Ishikawa (cell line): Measurements from ENCODE around the gene SV2B.

ENCODE experiments used
- CEBPB ChIP-seq: IDR thresholded peaks from 2 replicates; pipeline ENCODE4 v1.6.1; 2012
- CREB1 ChIP-seq: IDR thresholded peaks from 2 replicates; pipeline ENCODE4 v1.6.1; 2012; ENCODE audit warnings: low read depth
- EGR1 ChIP-seq: IDR thresholded peaks from 2 replicates; pipeline ENCODE4 v1.6.1; 2012
- EP300 ChIP-seq: IDR thresholded peaks from 2 replicates; pipeline ENCODE4 v1.6.1; 2012; ENCODE audit warnings: borderline replicate concordance
- FOXM1 ChIP-seq: IDR thresholded peaks from 2 replicates; pipeline ENCODE4 v1.6.1; 2012; ENCODE audit warnings: low read depth, borderline replicate concordance
- NFIC ChIP-seq: IDR thresholded peaks from 2 replicates; pipeline ENCODE4 v1.6.1; 2012
- RAD21 ChIP-seq: IDR thresholded peaks from 2 replicates; pipeline ENCODE4 v1.6.1; 2012; ENCODE audit warnings: low read depth
- TAF1 ChIP-seq: IDR thresholded peaks from 2 replicates; pipeline ENCODE4 v1.6.1; 2012; ENCODE audit warnings: low read depth, mild to moderate bottlenecking
- TCF12 ChIP-seq: IDR thresholded peaks from 2 replicates; pipeline ENCODE4 v1.6.1; 2012; ENCODE audit warnings: low read depth
- TEAD4 ChIP-seq: IDR thresholded peaks from 2 replicates; pipeline ENCODE4 v1.6.1; 2012
- YY1 ChIP-seq: IDR thresholded peaks from 2 replicates; pipeline ENCODE4 v1.6.1; 2012; ENCODE audit warnings: low read depth
- ZBTB7A ChIP-seq: IDR thresholded peaks from 2 replicates; pipeline ENCODE4 v1.6.1; 2012; ENCODE audit warnings: low read depth
- TF ChIP-seq, protein P1 (sequence below): IDR thresholded peaks from 2 replicates; pipeline ENCODE4 v1.6.1; 2012; ENCODE audit warnings: low read depth, mild to moderate bottlenecking
- TF ChIP-seq, protein P2 (sequence below): IDR thresholded peaks from 2 replicates; pipeline ENCODE4 v1.6.1; 2012
- TF ChIP-seq, protein P3 (sequence below): IDR thresholded peaks from 2 replicates; pipeline ENCODE4 v1.6.1; 2012

The SV2B gene

DNA sequence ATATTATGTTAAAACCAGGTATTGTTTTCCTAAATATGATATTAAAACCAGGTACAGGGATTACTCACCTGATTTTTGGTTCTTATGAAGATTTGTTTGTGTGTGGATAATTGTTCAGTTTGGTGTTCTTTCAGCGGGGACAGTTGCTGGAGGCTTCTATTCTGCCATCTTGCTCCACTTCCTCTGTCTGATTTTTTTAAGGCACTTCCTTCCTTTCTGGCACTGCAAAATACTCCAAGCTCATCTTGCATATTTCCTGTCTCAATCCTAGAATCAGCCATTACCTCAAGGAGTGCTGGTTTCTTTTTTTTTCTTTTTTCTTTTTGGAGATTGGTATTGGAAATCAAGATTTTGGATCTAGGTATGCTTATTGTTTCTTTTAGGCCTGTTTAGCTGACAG is 229.9 kb downstream of the SV2B start:
- TF ChIP-seq EGR1 (no peak), CEBPB (no peak), YY1 (no peak), CREB1 (no peak), TAF1 (no peak), ZBTB7A (no peak), FOXM1 (no peak), EP300 (no peak), TCF12 (no peak), RAD21 (no peak), NFIC (no peak), TEAD4 (no peak)
- TF ChIP-seq, protein P1, sequence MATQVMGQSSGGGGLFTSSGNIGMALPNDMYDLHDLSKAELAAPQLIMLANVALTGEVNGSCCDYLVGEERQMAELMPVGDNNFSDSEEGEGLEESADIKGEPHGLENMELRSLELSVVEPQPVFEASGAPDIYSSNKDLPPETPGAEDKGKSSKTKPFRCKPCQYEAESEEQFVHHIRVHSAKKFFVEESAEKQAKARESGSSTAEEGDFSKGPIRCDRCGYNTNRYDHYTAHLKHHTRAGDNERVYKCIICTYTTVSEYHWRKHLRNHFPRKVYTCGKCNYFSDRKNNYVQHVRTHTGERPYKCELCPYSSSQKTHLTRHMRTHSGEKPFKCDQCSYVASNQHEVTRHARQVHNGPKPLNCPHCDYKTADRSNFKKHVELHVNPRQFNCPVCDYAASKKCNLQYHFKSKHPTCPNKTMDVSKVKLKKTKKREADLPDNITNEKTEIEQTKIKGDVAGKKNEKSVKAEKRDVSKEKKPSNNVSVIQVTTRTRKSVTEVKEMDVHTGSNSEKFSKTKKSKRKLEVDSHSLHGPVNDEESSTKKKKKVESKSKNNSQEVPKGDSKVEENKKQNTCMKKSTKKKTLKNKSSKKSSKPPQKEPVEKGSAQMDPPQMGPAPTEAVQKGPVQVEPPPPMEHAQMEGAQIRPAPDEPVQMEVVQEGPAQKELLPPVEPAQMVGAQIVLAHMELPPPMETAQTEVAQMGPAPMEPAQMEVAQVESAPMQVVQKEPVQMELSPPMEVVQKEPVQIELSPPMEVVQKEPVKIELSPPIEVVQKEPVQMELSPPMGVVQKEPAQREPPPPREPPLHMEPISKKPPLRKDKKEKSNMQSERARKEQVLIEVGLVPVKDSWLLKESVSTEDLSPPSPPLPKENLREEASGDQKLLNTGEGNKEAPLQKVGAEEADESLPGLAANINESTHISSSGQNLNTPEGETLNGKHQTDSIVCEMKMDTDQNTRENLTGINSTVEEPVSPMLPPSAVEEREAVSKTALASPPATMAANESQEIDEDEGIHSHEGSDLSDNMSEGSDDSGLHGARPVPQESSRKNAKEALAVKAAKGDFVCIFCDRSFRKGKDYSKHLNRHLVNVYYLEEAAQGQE, result no peak
- TF ChIP-seq, protein P2, sequence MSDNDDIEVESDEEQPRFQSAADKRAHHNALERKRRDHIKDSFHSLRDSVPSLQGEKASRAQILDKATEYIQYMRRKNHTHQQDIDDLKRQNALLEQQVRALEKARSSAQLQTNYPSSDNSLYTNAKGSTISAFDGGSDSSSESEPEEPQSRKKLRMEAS, result no peak
- TF ChIP-seq, protein P3, sequence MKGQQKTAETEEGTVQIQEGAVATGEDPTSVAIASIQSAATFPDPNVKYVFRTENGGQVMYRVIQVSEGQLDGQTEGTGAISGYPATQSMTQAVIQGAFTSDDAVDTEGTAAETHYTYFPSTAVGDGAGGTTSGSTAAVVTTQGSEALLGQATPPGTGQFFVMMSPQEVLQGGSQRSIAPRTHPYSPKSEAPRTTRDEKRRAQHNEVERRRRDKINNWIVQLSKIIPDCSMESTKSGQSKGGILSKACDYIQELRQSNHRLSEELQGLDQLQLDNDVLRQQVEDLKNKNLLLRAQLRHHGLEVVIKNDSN, result no peak

DNA sequence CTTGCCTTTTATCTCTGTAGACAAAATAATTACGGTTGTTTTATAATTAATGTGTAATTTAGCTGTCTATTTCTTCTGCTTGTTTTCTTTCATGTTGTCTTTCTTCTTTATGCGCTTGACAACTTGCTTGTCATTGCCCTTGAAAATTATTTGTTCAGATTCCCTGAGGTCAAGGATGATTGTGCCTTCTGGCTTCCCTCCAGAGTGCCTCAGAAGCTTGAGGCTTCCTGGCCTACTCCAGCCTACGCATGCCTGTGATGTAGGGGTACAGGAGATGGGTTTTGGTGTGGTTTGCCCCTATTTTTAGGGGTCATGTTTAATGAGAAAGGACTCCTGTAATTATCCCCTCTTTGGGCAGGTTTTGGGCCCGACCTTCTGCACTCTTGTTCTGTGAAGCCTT is 231.5 kb downstream of the SV2B start:
- TF ChIP-seq, protein P3, result no peak
- TF ChIP-seq TAF1, result no peak
- no peak for TF ChIP-seq FOXM1
- TF ChIP-seq, protein P2, result no peak
- no peak for TF ChIP-seq ZBTB7A
- TF ChIP-seq TCF12, result no peak
- no peak for TF ChIP-seq CEBPB
- TF ChIP-seq EGR1, result no peak
- no peak for TF ChIP-seq TEAD4
- TF ChIP-seq, protein P1, result no peak
- no peak for TF ChIP-seq RAD21
- TF ChIP-seq NFIC, result no peak
- TF ChIP-seq EP300, result no peak

DNA sequence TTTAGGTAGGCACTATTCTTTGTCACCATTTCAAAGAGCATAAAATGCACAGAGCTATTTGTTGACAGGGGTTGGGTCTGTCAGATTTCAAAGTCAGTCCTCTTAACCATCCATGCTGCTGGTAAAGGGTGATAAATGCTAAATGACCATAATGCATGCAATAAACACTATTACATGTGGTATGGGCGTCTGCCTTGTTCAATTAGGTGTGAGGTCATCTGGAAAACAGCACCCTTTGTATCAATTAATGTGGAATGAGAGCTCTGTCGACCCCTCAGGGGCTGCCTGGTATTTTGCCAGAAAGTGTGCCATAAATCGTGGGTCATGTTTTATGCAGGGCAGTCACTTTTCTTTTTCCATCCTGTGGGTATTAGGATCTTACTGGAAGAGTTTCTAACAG is 235.6 kb downstream of the SV2B start:
- TF ChIP-seq FOXM1, result no peak
- TF ChIP-seq, protein P3, result no peak
- TF ChIP-seq YY1, result no peak
- no peak for TF ChIP-seq TAF1
- TF ChIP-seq EP300, result no peak
- no peak for TF ChIP-seq CREB1
- TF ChIP-seq RAD21, result no peak
- TF ChIP-seq, protein P2, result no peak
- TF ChIP-seq TEAD4, result no peak
- TF ChIP-seq ZBTB7A, result no peak
- no peak for TF ChIP-seq CEBPB
- no peak for TF ChIP-seq EGR1
- no peak for TF ChIP-seq NFIC
- TF ChIP-seq, protein P1, result no peak
- no peak for TF ChIP-seq TCF12

DNA sequence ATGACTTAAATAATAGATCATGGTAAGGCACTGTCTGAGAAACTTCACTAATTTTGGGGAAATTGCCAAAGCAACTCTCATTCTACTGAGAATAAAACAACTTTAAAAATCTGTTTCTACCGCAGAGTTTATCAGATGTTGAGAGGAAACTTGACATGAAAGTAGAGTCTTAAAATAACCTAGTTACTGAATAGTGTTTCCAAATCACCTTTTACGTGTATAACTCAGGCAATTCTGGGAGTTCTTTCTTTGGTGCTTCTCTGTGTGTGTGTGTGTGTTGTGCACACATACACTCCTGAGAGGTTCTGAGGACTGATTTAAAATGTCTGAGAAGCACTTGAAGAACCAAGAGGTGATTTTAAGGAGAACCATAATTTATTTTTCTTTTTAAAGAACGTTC is 236.6 kb downstream of the SV2B start:
- TF ChIP-seq TEAD4 (no peak), FOXM1 (no peak), YY1 (no peak), CEBPB (no peak), TAF1 (no peak), EGR1 (no peak), NFIC (no peak), ZBTB7A (no peak), RAD21 (no peak), TCF12 (no peak), CREB1 (no peak), EP300 (no peak)
- TF ChIP-seq, protein P3, result no peak
- TF ChIP-seq, protein P1, result no peak
- TF ChIP-seq, protein P2, result no peak
